OCI-LY7 (cell line): ENCODE measurements around the gene ALDH2. TPM values are rescaled to one million over a fixed set of nuclear protein-coding genes. Genes with fewer than 3 reads are reported as not detected.

Experiments
- BruUV-seq: library from RNA; stranded (reverse); fragments of 400-500 nt; replicated peaks from 2 replicates; lab custom pipeline; 2021; lab: Mats Ljungman, UMichigan
- CTCF ChIA-PET: fragments of 300-600 bp; sonication (Branson Sonifier 250); formaldehyde crosslinking; loops from one replicate; lab custom pipeline; 2022; ENCODE audit warnings: antibody characterized with exemption; ENCODE audit not compliant: unreplicated experiment; lab: Charles Lee
- POLR2A ChIA-PET: fragments of 300-600 bp; sonication (Branson Sonifier 250); formaldehyde crosslinking; loops from one replicate; lab custom pipeline; 2022; ENCODE audit warnings: antibody characterized with exemption; lab: Charles Lee
- DNase-seq: peaks from one replicate; pipeline ENCODE4 v3.0.0-alpha.2; 2015; ENCODE audit warnings: low spot score
- H2AFZ ChIP-seq: fragments of 200-600 bp; sonication (generic), shearing (Covaris generic); 2 replicates; pipeline ENCODE4 v1.6.1; 2014; ENCODE audit warnings: mild to moderate bottlenecking, antibody characterized with exemption, low read length, moderate library complexity
- H3K27ac ChIP-seq: fragments of 200-600 bp; sonication (generic); 2 replicates; pipeline ENCODE4 v1.5.1; 2014; ENCODE audit warnings: mixed run types, low read depth, mild to moderate bottlenecking, moderate library complexity, low read length, inconsistent platforms; ENCODE audit not compliant: poor library complexity, severe bottlenecking
- H3K36me3 ChIP-seq: fragments of 200-600 bp; sonication (generic); 2 replicates; pipeline ENCODE4 v1.6.1; 2014; ENCODE audit warnings: mild to moderate bottlenecking, antibody characterized with exemption, low read length, moderate library complexity, mixed read lengths; ENCODE audit not compliant: insufficient read depth
- H3K4me1 ChIP-seq: fragments of 200-600 bp; sonication (generic); 2 replicates; pipeline ENCODE4 v1.5.1; 2014; ENCODE audit warnings: mild to moderate bottlenecking, low read length; ENCODE audit not compliant: insufficient read depth, poor library complexity, severe bottlenecking
- H3K4me2 ChIP-seq: fragments of 200-600 bp; sonication (generic); 2 replicates; pipeline ENCODE4 v1.6.1; 2014; ENCODE audit warnings: mild to moderate bottlenecking, low read length
- H3K4me3 ChIP-seq: fragments of 200-600 bp; sonication (generic); 2 replicates; pipeline ENCODE4 v1.5.1; 2014; ENCODE audit warnings: mild to moderate bottlenecking, low read depth, low read length; ENCODE audit not compliant: poor library complexity, severe bottlenecking
- H3K79me2 ChIP-seq: fragments of 200-600 bp; sonication (generic); 2 replicates; pipeline ENCODE4 v1.6.1; 2016; ENCODE audit warnings: low read depth, mild to moderate bottlenecking, low read length, moderate library complexity, mixed read lengths; ENCODE audit not compliant: insufficient read depth
- H3K9me2 ChIP-seq: fragments of 200-600 bp; sonication (generic); 2 replicates; pipeline ENCODE4 v1.6.1; 2016; ENCODE audit warnings: mild to moderate bottlenecking, low read length, mixed read lengths; ENCODE audit not compliant: insufficient read depth
- H3K9me3 ChIP-seq: fragments of 200-600 bp; sonication (generic); 2 replicates; pipeline ENCODE4 v1.6.1; 2014; ENCODE audit warnings: mild to moderate bottlenecking, mixed run types, low read length, mixed read lengths
- H4K20me1 ChIP-seq: fragments of 200-600 bp; sonication (generic); 2 replicates; pipeline ENCODE4 v1.6.1; 2014; ENCODE audit warnings: mild to moderate bottlenecking, antibody characterized with exemption, low read length, moderate library complexity, mixed read lengths; ENCODE audit not compliant: insufficient read depth
- EZH2phosphoT487 ChIP-seq: fragments of 200-600 bp; sonication (generic); IDR thresholded peaks from 2 replicates; pipeline ENCODE4 v1.6.1; 2018; ENCODE audit warnings: low read depth, borderline replicate concordance, mild to moderate bottlenecking, mixed run types, antibody characterized with exemption, low read length, moderate library complexity, mixed read lengths
- intact Hi-C: fragments of 100-400 bp; cut with micrococcal nuclease; formaldehyde crosslinking; loops from one replicate; pipeline ENCODE4 v1.10.0; 2022; ENCODE audit not compliant: unreplicated experiment
- total RNA-seq, 2 experiments: library from RNA; depleted of rRNA in 1 of 2; stranded (reverse); fragments of >200 nt in 1 of 2; shearing (Covaris generic) in 1 of 2; gene quantifications; 2 replicates each; pipeline ENCODE4 v1.2.3, GENCODE V29; 2014 to 2022
- TF ChIP-seq, protein P1 (sequence below): fragments of 200-600 bp; sonication (generic); conservative IDR thresholded peaks from 2 replicates; pipeline ENCODE4 v1.5.1; 2014; ENCODE audit warnings: mild to moderate bottlenecking, antibody characterized with exemption, low read length, moderate library complexity, mixed read lengths

The ALDH2 gene
- total RNA-seq, 2 experiments from 2014 or later, result 16.5 to 19.9 TPM

DNA sequence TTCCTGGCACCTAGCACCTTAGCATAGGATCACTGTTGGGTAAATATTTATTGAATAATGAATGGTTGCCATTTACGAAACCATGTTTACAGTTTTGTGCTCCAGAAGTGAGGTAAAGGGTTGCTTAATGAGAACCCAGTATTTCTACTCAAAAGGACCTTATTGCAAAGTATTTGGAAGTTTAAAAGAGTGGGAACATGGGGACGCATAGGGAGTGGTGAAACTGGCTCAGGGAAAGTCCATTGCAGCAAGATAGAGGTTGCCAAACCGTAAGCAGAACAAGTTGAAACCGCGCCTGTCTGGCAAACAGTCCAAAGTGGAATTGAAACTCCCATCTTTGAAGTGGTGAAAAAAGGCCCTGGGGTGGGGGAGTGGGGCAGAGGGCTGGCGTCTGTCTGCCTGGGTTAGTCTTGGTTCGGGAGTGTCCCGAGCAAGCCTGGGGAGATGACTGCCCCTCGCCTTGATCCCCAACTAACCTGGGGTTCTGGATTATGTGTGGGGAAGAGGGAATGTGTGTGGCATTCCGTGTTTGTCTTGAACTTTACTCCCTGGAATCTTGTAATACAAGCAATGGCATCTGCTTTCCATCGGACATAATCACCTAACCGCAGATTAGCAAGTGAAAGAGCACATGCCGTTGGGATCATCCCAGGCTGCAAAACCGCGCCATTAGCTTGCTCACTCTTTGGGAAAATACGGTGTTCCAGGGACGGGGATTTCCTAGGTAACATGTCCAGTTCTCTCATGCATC, 7.2 kb downstream of the ALDH2 start:
- no TSS peak for BruUV-seq
- Histone ChIP-seq H3K4me3 (no peak overlapping the region), H3K9me3 (no peaks in the 10 kb centered on the region), H3K79me2 (no peaks in the 10 kb centered on the region), H2AFZ (peak overlapping the region; percentile 68; the same call in 1 of the 2 replicates), H3K9me2 (no peaks in the 10 kb centered on the region), H3K36me3 (no peaks in the 10 kb centered on the region), H4K20me1 (no peaks in the 10 kb centered on the region), H3K27ac (no peak overlapping the region), H3K4me2 (peak overlapping the region; percentile 59), H3K4me1 (peaks cover 32% of the 10 kb centered on the region)
- POLR2A ChIA-PET, result interaction anchor here (5.1 kb wide), 1 partner anchor 10 kb away, joined by 26 read pairs; no protein-coding TSS in a partner anchor
- intact Hi-C loops, result no loop called here
- CTCF ChIA-PET, result no interaction called here
- TF ChIP-seq, protein P1, sequence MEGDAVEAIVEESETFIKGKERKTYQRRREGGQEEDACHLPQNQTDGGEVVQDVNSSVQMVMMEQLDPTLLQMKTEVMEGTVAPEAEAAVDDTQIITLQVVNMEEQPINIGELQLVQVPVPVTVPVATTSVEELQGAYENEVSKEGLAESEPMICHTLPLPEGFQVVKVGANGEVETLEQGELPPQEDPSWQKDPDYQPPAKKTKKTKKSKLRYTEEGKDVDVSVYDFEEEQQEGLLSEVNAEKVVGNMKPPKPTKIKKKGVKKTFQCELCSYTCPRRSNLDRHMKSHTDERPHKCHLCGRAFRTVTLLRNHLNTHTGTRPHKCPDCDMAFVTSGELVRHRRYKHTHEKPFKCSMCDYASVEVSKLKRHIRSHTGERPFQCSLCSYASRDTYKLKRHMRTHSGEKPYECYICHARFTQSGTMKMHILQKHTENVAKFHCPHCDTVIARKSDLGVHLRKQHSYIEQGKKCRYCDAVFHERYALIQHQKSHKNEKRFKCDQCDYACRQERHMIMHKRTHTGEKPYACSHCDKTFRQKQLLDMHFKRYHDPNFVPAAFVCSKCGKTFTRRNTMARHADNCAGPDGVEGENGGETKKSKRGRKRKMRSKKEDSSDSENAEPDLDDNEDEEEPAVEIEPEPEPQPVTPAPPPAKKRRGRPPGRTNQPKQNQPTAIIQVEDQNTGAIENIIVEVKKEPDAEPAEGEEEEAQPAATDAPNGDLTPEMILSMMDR, result no peak
- no peak for DNase-seq

DNA sequence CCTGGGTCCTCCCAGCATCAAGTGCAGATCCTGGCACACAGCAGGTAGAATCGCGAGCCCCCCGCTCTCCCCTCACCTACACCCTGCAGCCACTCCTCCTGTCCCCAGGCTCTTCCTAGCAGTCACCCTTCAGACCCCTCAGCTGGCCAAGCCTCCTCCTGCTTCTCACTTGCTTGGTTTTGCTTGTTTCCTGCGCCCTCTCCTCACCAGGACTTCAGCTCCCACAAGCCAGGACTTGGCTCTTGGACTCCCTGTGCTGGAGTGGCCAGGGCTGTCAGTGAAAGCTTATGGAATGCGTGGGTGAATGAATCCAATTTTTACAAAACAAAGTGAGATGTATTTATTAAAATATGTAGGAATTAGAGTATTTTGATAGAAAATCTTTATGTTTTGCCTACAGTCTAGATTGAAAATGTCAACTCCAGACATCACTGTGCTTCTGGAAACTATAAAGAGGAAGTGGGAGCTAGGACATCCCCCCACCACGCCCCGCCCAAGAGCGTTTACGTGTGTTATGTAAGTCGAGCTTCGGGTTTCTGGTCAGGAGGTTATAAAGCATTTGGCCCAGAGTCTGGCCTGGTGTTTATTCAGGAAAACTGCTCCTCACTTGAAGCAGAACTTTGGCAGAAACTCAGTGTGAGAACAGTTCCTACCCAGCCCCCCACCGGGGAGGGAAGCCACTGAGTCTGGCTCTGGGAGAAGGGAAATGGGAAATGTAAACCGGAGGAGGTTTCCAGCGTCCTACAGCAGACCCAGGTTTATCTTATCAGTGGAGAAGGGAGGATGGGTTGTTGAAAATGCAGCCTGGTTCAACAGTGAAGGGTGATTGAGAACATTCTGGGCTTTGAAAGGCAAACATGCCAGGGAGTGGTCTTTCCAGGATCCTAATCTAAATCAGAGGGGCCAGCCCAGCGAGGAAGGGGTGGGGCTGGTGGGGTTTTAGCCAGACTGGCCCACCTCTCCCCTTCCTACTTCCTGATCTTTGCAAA, 8.8 kb downstream of the ALDH2 start:
- ChIA-PET CTCF (no interaction called here), POLR2A (interaction anchor here (0.5 to 5.1 kb wide), 4 partner anchors 12 to 1776 kb away, joined by 3 to 26 read pairs (median 4); partner anchors contain the start of gene ANKRD13A)
- H3K4me2 ChIP-seq, result peak overlapping the region; percentile 59
- no peaks in the 10 kb centered on the region for H3K9me3 ChIP-seq
- H3K79me2 ChIP-seq, result no peaks in the 10 kb centered on the region
- no peaks in the 10 kb centered on the region for H3K36me3 ChIP-seq
- H3K27ac ChIP-seq, result peak overlapping the region; percentile 48
- TF ChIP-seq, protein P1, result no peak
- TF ChIP-seq EZH2phosphoT487, result no peak
- no TSS peak for BruUV-seq
- no peaks in the 10 kb centered on the region for H4K20me1 ChIP-seq
- peak overlapping the region; percentile 21 for H3K4me3 ChIP-seq
- intact Hi-C loops, result no loop called here
- peak; percentile 80 for DNase-seq
- H3K4me1 ChIP-seq, result peaks cover 32% of the 10 kb centered on the region
- peak overlapping the region; percentile 68 for H2AFZ ChIP-seq
- H3K9me2 ChIP-seq, result no peaks in the 10 kb centered on the region
